IPS-18c (cell line): Measurements from ENCODE around the gene LOC101059915.
"Not testable (repeated sequence)": the region's sequence is repeated elsewhere in the genome, so short reads cannot be mapped to it uniquely, and the experiment has no call there.

Source experiments
- H3K4me3 ChIP-seq: 2 replicates; pipeline ENCODE4 v1.7.0; 2013; ENCODE audit warnings: low read depth, mild to moderate bottlenecking, low read length, moderate library complexity; ENCODE audit not compliant: insufficient read depth
- H3K9me3 ChIP-seq: one replicate; pipeline ENCODE4 v1.6.1; 2013; ENCODE audit warnings: mild to moderate bottlenecking, low read length, moderate library complexity; ENCODE audit not compliant: control insufficient read depth, insufficient read depth

Gene LOC101059915

GRCh38 chrX:71636438-71637252 is 30.7 kb upstream of the LOC101059915 start:
- Histone ChIP-seq H3K9me3 (peaks cover 12% of the 10 kb centered on the region), H3K4me3 (no peak overlapping the region)

GRCh38 chrX:71637253-71637618 is 30.1 kb upstream of the LOC101059915 start:
- H3K4me3 ChIP-seq = no peak overlapping the region

DNA sequence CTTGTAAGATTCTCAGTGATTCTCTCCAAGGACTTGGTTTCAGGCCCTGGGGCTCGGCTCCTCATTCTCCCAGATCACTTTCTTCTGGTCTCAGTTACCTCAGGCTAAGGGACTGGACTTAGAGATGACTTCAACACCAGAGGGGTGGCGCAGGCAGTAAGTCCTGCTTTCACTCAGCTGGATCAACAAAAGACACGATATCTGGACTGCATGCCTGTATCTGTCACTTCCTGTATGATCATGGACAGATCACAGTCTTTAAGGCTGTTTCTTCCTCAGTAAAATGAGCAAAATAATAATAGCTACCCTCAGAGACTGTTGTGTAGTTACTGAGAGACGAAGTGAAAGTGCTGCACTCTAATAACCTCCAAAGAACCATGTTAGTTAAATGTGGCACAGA is 29.5 kb upstream of the LOC101059915 start:
- peaks cover 10% of the 10 kb centered on the region for H3K9me3 ChIP-seq
- no peak overlapping the region for H3K4me3 ChIP-seq

More at GRCh38 chrX:71637253-71637618, 30.1 kb upstream of the LOC101059915 start:
- H3K9me3 ChIP-seq = peaks cover 10% of the 10 kb centered on the region

DNA sequence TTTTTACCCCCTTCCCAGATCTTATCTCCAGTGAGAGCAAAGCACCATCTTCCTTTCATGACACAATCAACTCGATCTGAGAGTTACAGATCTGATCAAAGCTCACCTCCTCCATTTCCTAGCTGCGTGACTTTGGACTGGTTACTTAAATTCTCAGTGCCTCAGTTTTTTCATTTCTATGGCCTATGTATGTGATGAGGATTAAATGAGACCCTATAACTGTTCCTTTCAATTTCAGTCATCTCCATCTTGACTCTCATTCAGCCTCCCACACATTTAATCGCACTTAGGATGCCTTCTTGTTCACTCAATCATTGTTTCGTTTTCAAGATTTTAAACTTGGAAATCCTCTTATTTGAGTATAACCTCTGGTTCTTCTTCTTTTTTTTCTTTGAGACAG is 28.9 kb upstream of the LOC101059915 start:
- H3K4me3 ChIP-seq = no peak overlapping the region
- peaks cover 10% of the 10 kb centered on the region for H3K9me3 ChIP-seq

GRCh38 chrX:71640002-71640401 is 27.3 kb upstream of the LOC101059915 start:
- Histone ChIP-seq H3K4me3 (no peak overlapping the region), H3K9me3 (peaks cover 8% of the 10 kb centered on the region)

DNA sequence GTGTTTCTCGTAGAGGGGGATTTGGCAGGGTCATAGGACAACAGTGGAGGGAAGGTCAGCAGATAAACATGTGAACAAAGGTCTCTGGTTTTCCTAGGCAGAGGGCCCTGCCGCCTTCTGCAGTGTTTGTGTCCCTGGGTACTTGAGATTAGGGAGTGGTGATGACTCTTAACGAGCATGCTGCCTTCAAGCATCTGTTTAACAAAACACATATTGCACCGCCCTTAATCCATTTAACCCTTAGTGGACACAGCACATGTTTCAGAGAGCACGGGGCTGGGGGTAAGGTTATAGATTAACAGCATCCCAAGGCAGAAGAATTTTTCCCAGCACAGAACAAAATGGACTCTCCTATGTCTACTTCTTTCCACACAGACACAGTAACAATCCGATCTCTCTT is 22.9 kb upstream of the LOC101059915 start:
- H3K9me3 ChIP-seq, H3K4me3 ChIP-seq: not testable (repeated sequence)

- Histone ChIP-seq H3K4me3 (no peak overlapping the region), H3K9me3 (peaks cover 3% of the 10 kb centered on the region)
These were observed 16.9 kb upstream of the LOC101059915 start for GRCh38 chrX:71650333-71650969.

DNA sequence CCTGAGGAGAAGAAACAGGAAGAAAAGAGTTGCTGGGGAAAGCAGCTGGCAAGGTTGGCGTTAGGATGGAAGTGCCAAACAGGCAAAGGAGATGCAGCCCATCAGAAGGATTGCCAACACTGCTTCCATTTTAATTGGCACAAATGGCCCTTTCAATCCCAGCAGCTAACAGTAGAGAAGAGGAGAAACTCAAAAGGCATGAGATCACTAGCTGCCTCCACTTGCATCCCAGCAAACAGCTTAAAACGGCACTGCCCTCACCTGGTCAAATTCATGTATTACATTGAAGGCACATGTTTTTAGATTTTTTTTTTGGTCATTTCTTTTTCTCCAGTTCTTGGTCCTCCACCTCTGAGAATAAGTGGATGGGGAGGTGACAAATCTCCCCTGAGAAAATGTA is 14.9 kb upstream of the LOC101059915 start:
- peaks cover 3% of the 10 kb centered on the region for H3K9me3 ChIP-seq
- H3K4me3 ChIP-seq = no peak overlapping the region

GRCh38 chrX:71653344-71653743 is 14.0 kb upstream of the LOC101059915 start:
- Histone ChIP-seq H3K4me3 (no peak overlapping the region), H3K9me3 (peaks cover 3% of the 10 kb centered on the region)

- Histone ChIP-seq H3K9me3 (peaks cover 8% of the 10 kb centered on the region), H3K4me3 (no peak overlapping the region)
These were observed 10.1 kb upstream of the LOC101059915 start for GRCh38 chrX:71657267-71657666.

DNA sequence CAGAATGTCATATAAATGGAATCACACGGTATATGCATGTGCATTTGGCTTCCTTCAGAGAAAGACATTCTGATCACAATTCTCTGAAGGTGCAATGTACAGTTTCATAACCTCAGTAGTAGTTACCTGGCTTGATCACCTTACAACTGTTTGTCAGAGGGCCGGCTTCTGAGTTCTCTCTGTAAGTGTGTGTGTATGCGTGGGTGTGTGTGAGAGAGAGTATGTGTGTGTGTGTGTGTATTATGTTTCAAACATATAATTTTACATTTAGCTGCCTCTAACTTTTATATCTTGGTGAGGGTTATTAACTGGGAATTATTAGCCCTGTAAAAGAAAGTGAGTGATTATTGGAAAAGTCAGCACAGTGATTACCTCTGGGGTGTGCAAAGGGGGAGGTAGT is 8.0 kb upstream of the LOC101059915 start:
- Histone ChIP-seq H3K9me3 (peaks cover 11% of the 10 kb centered on the region), H3K4me3 (no peak overlapping the region)

GRCh38 chrX:71659959-71660358 is 7.4 kb upstream of the LOC101059915 start:
- Histone ChIP-seq H3K4me3 (no peak overlapping the region), H3K9me3 (peaks cover 11% of the 10 kb centered on the region)

- Histone ChIP-seq H3K4me3 (no peak overlapping the region), H3K9me3 (peaks cover 13% of the 10 kb centered on the region)
These were observed 6.6 kb upstream of the LOC101059915 start for GRCh38 chrX:71660562-71661416.

DNA sequence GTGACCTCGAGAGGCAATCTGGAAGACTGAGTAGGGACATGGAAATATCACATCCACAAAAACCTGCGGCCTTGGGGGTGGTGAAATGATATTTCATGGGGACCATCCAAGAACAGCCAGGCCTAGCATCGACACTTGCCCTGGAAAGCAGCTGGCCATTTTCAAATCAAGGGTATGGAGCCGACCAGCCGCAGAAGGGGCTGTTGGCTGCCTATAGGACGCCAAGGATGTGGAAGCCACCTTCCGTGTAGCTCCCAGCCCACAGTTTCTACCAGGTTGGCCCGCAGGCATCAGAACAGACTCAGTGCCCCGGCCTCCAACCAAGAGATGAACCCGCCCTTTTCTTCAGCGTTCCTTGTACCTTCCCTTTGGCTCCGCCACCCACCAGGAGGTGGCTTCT is 5.4 kb upstream of the LOC101059915 start:
- H3K9me3 ChIP-seq = peaks cover 17% of the 10 kb centered on the region
- no peak overlapping the region for H3K4me3 ChIP-seq

- not testable (repeated sequence) for H3K4me3 ChIP-seq
- H3K9me3 ChIP-seq = peaks cover 18% of the 10 kb centered on the region
These were observed 4.7 kb upstream of the LOC101059915 start for GRCh38 chrX:71662654-71663053.

DNA sequence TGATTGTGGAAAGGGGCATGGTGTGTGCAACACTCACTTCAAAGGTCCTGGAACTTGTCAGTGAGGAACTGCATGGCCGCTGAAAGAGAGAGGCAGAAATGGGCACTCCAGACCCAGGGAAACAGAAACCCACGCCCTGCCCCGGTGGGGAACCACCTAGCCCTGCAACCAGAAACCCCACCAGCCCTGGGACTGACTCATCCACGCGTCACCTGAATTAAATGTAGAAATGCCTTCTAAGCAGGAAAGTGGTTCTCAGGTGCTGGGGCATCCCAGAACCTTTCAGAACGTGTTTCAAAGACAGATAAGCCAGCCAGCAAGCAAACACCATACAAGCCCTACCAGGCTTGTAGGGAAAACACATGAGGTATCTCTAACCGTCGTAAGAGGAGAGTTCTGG is 4.1 kb upstream of the LOC101059915 start:
- H3K4me3 ChIP-seq = not testable (repeated sequence)
- peaks cover 18% of the 10 kb centered on the region for H3K9me3 ChIP-seq

DNA sequence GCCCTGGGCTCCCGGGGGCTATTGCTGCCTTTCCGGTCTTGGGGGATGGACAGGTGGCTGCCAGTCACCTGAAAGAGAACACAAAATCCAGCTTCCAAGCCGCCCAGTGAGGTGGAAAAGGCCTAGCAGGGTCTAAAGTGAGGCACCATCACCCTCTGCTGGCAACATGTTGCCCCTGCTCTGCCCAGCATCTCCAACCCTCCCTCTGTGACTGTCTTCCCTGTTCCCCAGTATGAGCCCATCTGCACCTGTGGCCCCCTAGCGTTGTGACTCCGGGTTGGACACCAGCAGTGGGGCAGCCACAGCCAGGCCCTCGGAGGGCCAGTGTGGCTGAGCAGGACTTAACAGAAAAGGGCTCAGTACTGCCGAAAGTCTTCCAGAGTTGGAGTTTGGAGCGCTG is 3.1 kb upstream of the LOC101059915 start:
- not testable (repeated sequence) for H3K4me3 ChIP-seq
- peaks cover 18% of the 10 kb centered on the region for H3K9me3 ChIP-seq
